HCEC 1CT (cell line): ENCODE measurements around the gene MTHFD1L.
A peak's percentile ranks its signal among the peaks of the same experiment; 100 is the strongest.

ENCODE experiments used
- DNase-seq: peaks from one replicate; pipeline ENCODE4 v3.0.0-alpha.2; 2017

Gene MTHFD1L

DNA sequence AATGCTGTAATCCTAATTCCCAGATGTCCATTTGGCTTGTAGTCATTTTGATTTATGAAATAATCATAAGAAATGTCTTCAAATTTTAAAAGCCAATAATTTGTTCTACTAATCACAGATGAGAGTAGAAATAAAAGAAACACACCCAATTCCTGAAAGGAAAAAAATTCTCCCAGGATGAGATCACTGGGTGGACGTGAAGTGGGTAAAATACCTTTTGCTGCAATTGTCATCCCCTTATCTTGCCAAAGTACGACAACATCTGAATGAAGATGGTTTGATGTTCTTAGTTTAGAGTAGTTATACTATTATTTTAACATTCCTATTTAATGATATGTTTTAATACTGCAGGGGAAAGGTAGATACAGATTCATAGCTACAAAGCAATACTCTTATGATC, 33.7 kb downstream of the MTHFD1L start:
- DNase-seq, result no peak

DNA sequence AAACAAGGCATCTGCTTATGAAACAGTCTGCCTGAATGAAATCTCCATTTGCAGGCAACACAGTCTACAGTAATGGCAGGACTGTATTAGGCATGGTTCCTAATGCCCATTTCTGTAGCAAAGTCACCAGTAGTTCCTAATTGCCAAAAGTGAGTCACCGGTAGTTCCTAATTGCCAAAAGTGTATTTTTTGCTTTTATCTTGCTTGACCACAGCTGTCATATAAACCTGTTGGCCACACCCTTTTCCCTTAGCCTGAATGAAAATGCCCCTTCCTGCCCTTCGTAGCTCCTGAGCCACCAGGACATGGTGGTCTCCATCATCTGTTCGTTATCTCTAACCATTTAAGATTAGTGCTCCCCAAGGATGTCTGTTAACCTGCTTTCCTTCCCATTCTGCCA, 34.5 kb downstream of the MTHFD1L start:
- DNase-seq, result no peak

GRCh38 chr6:150902142-150902776, 36.8 kb downstream of the MTHFD1L start:
- no peak for DNase-seq

DNA sequence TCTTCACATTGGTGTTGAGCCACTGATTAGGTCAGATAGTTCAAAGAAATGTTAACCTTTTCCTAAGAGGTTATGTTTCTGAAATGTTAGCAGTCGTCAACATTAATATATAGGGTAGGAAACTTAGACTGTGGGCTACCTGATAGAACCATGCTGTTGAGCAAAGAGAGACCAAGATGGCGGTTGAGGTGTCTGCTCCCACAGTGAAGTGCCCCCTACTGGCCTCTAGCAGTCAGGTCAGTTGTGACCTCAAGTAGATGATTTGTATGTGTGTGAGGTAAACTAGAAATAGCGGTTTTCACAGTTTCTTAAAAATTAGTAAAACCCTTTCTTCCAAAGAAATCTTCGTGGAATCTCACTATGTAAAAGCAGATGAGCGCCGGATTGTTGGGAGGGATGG, 40.3 kb downstream of the MTHFD1L start:
- DNase-seq, result no peak

DNA sequence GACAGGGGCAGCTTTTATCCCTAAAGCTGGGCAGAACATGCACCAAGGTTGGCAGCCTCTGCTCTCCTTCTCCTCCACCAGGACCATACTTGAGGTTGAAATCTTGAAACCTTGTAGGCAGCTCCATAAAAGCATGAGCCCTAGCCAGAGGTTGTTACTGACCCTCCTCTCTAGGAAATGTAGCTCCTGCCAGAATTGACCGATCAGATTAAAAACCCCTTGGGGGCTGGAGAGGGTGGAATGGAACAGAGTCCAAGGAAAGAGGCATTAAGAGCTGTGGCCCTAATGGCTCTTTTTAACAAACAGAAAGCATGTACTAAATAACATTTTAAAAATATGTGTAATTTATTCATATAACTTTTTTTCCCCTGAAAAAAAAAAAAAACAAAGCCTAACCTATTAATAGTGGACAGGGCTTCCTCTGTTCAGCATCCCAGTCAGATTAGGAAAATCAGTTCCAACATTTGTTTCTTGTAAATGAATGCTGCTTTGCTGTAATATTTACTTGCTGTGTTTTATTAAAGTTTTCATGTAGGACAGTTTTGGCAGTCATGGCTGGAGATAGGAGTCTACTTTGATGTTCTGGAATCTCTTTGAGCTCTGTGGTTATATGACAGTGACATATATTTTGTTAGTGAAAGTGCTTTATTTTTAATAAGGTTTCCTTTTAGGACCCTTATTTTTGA, 41.3 kb downstream of the MTHFD1L start:
- no peak for DNase-seq

DNA sequence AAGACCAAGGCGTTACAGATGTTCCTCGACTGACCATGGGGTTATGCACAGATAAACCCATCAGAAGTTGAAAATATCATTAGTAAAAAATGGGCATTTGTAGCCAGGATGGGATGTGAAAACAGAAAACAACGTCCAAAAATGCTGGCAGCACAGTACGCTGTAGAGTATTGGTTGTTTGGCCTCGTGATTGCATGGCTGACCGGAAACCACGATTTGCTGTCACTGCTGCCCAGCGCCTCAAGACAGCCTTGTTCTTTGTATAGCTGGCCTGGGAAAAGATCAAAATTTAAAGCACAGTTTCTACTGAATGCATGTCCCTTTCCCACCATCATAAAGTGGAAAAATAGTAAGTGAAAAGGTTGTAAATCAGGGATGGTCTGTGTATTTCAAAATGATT, 41.9 kb downstream of the MTHFD1L start:
- no peak for DNase-seq

GRCh38 chr6:150908901-150909300, 43.4 kb downstream of the MTHFD1L start:
- DNase-seq, result no peak

DNA sequence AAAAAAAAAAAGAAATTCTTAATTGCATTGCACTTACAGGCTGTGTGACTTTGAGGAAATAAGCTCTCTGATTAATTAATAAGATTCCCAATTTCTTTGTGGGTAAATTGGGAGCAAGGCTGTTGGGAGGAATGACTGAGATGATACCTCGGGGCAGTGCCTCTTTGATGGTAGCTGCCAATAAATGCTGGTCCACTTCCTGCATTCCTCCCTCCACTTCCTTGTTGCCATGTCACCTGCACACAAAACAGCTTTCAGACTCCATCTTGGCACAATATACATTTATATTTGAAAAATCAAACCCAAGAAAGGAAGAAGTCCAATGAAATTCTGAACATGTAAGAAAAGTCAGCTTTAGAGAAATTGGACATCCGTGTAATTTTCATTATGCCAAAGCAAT, 45.1 kb downstream of the MTHFD1L start:
- no peak for DNase-seq

- DNase-seq, result no peak
Observed at GRCh38 chr6:150914372-150914771, 48.9 kb downstream of the MTHFD1L start.

GRCh38 chr6:150915131-150915879, 49.8 kb downstream of the MTHFD1L start:
- DNase-seq, result no peak

- peak; percentile 67 for DNase-seq
Observed at GRCh38 chr6:150915880-150916265, 50.4 kb downstream of the MTHFD1L start.

GRCh38 chr6:150919938-150920337, 54.4 kb downstream of the MTHFD1L start:
- no peak for DNase-seq

GRCh38 chr6:150922137-150922536, 56.6 kb downstream of the MTHFD1L start:
- no peak for DNase-seq

DNA sequence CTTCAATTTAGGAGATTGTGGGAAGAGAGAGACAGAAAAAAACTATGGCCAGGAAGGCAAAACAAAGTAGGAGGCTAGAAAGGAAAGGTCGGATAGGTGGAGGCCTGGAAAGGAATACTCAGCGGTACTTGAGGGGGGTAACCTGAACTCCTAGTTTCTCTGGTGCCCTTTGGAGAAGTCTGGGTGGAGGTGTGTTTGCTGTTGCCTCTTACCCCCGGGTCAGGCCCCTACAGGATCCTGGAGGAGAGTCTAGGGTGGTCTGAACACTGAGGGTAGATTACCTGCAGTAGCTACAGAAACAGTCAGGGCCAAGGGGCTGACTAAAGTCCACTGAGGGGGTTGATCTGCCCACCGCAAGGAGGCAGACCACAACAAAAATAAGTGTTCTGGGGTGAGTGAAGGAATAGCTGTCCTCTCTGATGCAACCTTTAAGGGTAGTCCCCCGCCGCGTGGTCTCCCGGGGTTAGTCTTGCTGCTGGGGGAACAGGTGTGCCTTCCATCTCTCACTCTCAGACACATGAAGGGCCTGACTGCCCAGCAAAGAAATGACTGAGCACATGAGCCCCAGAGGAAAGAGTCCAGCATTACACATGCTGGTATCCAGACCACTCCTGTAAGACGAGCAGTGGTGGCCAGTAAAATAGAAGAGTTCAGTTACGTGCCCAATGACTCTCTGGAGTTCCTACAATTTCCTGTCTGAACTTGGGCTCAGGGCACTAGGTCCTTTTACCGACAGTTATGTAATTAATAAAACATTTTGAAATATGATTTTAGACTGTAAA, 59.5 kb downstream of the MTHFD1L start:
- DNase-seq, result no peak

DNA sequence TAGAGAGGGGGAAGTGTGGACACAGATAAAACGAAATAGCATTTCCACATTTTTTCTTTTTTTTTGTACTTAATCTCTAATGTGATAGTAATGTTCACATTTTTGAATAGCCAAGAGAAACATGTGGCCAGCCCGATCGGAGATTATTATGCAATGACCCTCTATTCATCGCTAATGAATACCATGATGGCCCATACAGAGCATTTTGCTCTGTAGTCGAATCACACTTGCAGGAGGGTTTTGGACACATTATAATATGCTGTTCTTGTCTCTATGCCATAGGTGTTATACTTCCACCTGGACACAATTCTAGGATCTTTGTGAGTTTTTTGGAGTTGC, 60.1 kb downstream of the MTHFD1L start:
- DNase-seq, result no peak

- DNase-seq, result no peak
Observed at GRCh38 chr6:150925976-150926375, 60.5 kb downstream of the MTHFD1L start.

- DNase-seq, result no peak
Observed at GRCh38 chr6:150928882-150929281, 63.4 kb downstream of the MTHFD1L start.

DNA sequence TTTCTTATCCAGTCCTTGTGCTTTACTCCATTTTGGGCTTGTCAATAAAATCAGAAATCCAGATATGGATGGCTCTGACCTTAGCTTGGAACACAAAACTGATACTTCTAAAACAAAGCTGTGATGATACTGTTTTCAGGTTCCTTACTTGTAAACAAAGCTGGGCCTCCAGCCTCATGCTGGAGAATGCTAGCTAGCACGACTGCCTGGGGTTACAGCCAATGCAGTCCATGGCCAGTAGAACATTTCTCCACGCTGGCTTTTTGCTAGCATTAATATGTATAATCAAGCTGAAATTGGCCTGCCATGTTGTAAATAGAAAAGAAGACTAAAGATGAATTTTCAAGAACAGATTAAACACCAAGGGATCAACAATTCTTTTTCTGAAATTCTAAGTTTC, 63.9 kb downstream of the MTHFD1L start:
- no peak for DNase-seq

DNA sequence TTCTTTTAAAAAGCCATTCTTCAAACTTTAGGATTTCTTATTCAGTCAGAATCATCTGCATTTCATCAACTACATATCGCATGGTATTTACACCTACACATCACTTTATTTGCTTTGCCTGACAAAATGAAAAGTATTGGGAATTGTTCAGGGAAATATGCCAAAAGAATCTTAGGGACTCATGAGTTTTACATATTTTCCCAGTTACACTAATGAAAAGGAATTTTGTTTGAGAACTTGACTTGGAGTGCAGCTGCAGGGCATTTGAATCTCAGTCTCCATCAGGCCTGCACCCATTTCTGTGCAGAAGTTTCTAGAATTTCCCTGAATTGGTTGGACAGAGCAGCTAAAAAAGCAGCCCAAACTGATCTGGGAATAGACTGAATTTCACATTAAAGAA, 65.3 kb downstream of the MTHFD1L start:
- peak; percentile 67 for DNase-seq

- no peak for DNase-seq
Observed at GRCh38 chr6:150931405-150931804, 65.9 kb downstream of the MTHFD1L start.

GRCh38 chr6:150932996-150933395, 67.5 kb downstream of the MTHFD1L start:
- DNase-seq, result no peak

GRCh38 chr6:150934380-150934779, 68.9 kb downstream of the MTHFD1L start:
- DNase-seq, result peak; percentile 78

DNA sequence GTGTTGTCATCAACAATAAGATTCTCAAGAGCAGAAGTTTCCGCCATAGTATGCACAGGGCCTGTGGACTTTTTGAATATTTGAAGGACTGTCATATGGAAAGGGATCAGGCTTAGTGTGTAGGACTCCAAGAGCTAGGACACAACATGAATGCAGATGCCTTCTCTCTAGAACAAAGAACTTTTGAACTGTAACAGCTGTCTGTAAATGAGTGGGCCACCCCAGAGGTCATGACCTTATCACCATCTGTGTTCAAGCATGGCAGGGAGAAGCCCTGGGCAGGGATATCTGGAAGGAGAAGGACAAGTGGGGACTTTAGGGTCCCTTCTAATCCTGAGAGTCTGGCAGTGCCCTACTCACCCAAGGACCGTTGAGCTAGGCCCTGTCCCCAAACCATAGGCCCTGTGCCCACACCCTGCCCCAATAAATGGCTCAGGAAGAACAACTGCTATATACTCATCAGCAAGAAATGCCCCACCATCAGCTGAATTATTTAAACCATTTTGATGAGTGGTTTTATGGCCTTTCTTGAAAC, 70.6 kb downstream of the MTHFD1L start:
- no peak for DNase-seq
